Endothelial cell of umbilical vein (primary cell): ENCODE results near the gene FANCD2. TPM values are rescaled to one million over a fixed set of nuclear protein-coding genes. Genes with fewer than 3 reads are reported as not detected.
A peak's percentile ranks its signal among the peaks of the same experiment; 100 is the strongest.

Source experiments
- BruUV-seq: library from RNA; stranded (reverse); fragments of 400-500 nt; replicated peaks from 2 replicates; lab custom pipeline; 2021; lab: Mats Ljungman, UMichigan
- CTCF ChIA-PET: fragments of 300-600, 350-600 bp; sonication (Branson Sonifier 250); formaldehyde crosslinking; loops from one replicate; lab custom pipeline; 2021; ENCODE audit warnings: antibody characterized with exemption, inconsistent platforms; lab: Charles Lee
- POLR2A ChIA-PET: fragments of 300-600, 350-600 bp; sonication (Branson Sonifier 250); formaldehyde crosslinking; loops from one replicate; lab custom pipeline; 2021; ENCODE audit warnings: antibody characterized with exemption, inconsistent platforms; lab: Charles Lee
- DNase-seq: peaks from one replicate; pipeline ENCODE4 v3.0.0-alpha.2; 2011; ENCODE audit warnings: low read depth, low spot score
- FAIRE-seq: peaks from 2 replicates; lab custom pipeline; 2011; peaks lifted over from hg19 to GRCh38; lab: Jason Lieb, UNC
- H2AFZ ChIP-seq: 2 replicates; pipeline ENCODE4 v1.6.0; 2012; ENCODE audit warnings: low read depth, low read length, control low read depth, inconsistent platforms
- H3K27ac ChIP-seq: 2 replicates; pipeline ENCODE4 v1.5.1; 2011; ENCODE audit warnings: low read depth, mild to moderate bottlenecking, control low read depth, low read length, moderate library complexity; ENCODE audit not compliant: insufficient read depth
- H3K27me3 ChIP-seq, 2 experiments: 2 replicates each; pipeline versions ENCODE4 v1.6.0 to v1.6.1; 2011; ENCODE audit warnings: low read length in 2 of 2, mixed read lengths in 1 of 2; ENCODE audit not compliant: control insufficient read depth in 2 of 2, insufficient read depth in 2 of 2
- H3K36me3 ChIP-seq, 2 experiments: 2 replicates in 1 of 2; 3 replicates in 1 of 2; pipeline ENCODE4 v1.5.1; 2011; ENCODE audit warnings: low read length in 2 of 2, mild to moderate bottlenecking in 1 of 2, moderate library complexity in 1 of 2; ENCODE audit not compliant: control insufficient read depth in 2 of 2, insufficient read depth in 2 of 2; ENCODE audit errors: extremely low read depth in 1 of 2
- H3K4me1 ChIP-seq: 3 replicates; pipeline ENCODE4 v1.5.1; 2011; ENCODE audit warnings: mild to moderate bottlenecking, low read length; ENCODE audit not compliant: control insufficient read depth, insufficient read depth; ENCODE audit errors: extremely low read depth
- H3K4me2 ChIP-seq: 2 replicates; pipeline ENCODE4 v1.6.1; 2011; ENCODE audit warnings: low read length, control low read depth, mixed read lengths; ENCODE audit not compliant: insufficient read depth
- H3K4me3 ChIP-seq, 3 experiments: fragments of 200-600 bp in 1 of 3; sonication (generic), shearing (Covaris generic) in 1 of 3; replicated peaks in 1 of 3; 2 replicates each; pipeline ENCODE4 v1.5.1; 2011 to 2016; ENCODE audit warnings: control low read depth in 3 of 3, low read length in 3 of 3, mild to moderate bottlenecking in 2 of 3, inconsistent platforms in 1 of 3, low read depth in 1 of 3, moderate library complexity in 1 of 3; ENCODE audit not compliant: insufficient read depth in 1 of 3
- H3K79me2 ChIP-seq: 2 replicates; pipeline ENCODE4 v1.6.0; 2012; ENCODE audit warnings: low read length, inconsistent platforms; ENCODE audit not compliant: control insufficient read depth, insufficient read depth
- H3K9ac ChIP-seq: replicated peaks from 2 replicates; pipeline ENCODE3; 2011; ENCODE audit warnings: low read length, control low read depth; ENCODE audit not compliant: insufficient read depth; ENCODE audit errors: extremely low read depth
- H3K9me1 ChIP-seq: replicated peaks from 3 replicates; pipeline ENCODE4 v1.6.0; 2011; ENCODE audit warnings: mild to moderate bottlenecking, low read length; ENCODE audit not compliant: control insufficient read depth, insufficient read depth; ENCODE audit errors: extremely low read depth
- H3K9me3 ChIP-seq: replicated peaks from 2 replicates; pipeline ENCODE4 v1.5.1; 2012; ENCODE audit warnings: low read length, inconsistent platforms; ENCODE audit not compliant: control insufficient read depth, insufficient read depth
- H4K20me1 ChIP-seq: replicated peaks from 2 replicates; pipeline ENCODE3; 2011; ENCODE audit warnings: mild to moderate bottlenecking, low read length; ENCODE audit not compliant: control insufficient read depth, insufficient read depth; ENCODE audit errors: extremely low read depth
- CTCF ChIP-seq, 2 donors: IDR thresholded peaks; 1 replicate in 1 of 2; 2 replicates in 1 of 2; pipeline ENCODE4 v1.5.1; 2011; ENCODE audit warnings: low read length in 2 of 2, mild to moderate bottlenecking in 2 of 2, moderate library complexity in 2 of 2, control low read depth in 1 of 2, inconsistent platforms in 1 of 2, low read depth in 1 of 2; ENCODE audit not compliant: insufficient read depth in 1 of 2; ENCODE audit errors: extremely low read depth in 1 of 2
- FOS ChIP-seq: IDR thresholded peaks from 2 replicates; pipeline ENCODE4 v1.6.1; 2011; ENCODE audit warnings: mild to moderate bottlenecking, low read length, moderate library complexity, borderline replicate concordance; ENCODE audit not compliant: insufficient read depth
- JUN ChIP-seq: IDR thresholded peaks from 2 replicates; pipeline ENCODE4 v1.6.1; 2011; ENCODE audit warnings: borderline replicate concordance, low read depth; ENCODE audit not compliant: insufficient read length, insufficient read depth
- MYC ChIP-seq: IDR thresholded peaks from one replicate; pipeline ENCODE4 v1.6.1; 2011; ENCODE audit warnings: mild to moderate bottlenecking, low read depth, low read length
- POLR2AphosphoS5 ChIP-seq: IDR thresholded peaks from 2 replicates; pipeline ENCODE4 v1.6.1; 2012; ENCODE audit warnings: low read depth, mild to moderate bottlenecking, control low read depth, low read length, moderate library complexity; ENCODE audit not compliant: insufficient read depth
- dilution Hi-C: fragments of 300-500 bp; cut with MboI; formaldehyde crosslinking; loops from one replicate; pipeline ENCODE4 v1.15.0; 2019; ENCODE audit warnings: low sequenced_read_pairs; ENCODE audit not compliant: extremely low pct_ligation_motif_present
- intact Hi-C: fragments of 100-400 bp; cut with micrococcal nuclease; formaldehyde crosslinking; loops from one replicate; pipeline ENCODE4 v1.10.0; 2022
- polyA plus RNA-seq, 4 experiments: library from polyadenylated mRNA; depleted of rRNA in 3 of 4; stranded (reverse) in 3 of 4; unstranded in 1 of 4; fragments of >200 nt; gene quantifications; 2 replicates each; pipeline versions ENCODE4 v1.2.1 to v1.2.3, GENCODE V29; 2011 to 2012; ENCODE audit warnings: missing spikeins in 1 of 4
- total RNA-seq: library from RNA; stranded (reverse); gene quantifications from 2 replicates; pipeline ENCODE4 v1.2.3, GENCODE V29; 2021

Gene FANCD2
- total and polyA plus RNA-seq, 2 donors (not counting 3 experiments of a cell fraction or from before 2014, with no cell fraction given) = 8.2 to 26.8 TPM

DNA sequence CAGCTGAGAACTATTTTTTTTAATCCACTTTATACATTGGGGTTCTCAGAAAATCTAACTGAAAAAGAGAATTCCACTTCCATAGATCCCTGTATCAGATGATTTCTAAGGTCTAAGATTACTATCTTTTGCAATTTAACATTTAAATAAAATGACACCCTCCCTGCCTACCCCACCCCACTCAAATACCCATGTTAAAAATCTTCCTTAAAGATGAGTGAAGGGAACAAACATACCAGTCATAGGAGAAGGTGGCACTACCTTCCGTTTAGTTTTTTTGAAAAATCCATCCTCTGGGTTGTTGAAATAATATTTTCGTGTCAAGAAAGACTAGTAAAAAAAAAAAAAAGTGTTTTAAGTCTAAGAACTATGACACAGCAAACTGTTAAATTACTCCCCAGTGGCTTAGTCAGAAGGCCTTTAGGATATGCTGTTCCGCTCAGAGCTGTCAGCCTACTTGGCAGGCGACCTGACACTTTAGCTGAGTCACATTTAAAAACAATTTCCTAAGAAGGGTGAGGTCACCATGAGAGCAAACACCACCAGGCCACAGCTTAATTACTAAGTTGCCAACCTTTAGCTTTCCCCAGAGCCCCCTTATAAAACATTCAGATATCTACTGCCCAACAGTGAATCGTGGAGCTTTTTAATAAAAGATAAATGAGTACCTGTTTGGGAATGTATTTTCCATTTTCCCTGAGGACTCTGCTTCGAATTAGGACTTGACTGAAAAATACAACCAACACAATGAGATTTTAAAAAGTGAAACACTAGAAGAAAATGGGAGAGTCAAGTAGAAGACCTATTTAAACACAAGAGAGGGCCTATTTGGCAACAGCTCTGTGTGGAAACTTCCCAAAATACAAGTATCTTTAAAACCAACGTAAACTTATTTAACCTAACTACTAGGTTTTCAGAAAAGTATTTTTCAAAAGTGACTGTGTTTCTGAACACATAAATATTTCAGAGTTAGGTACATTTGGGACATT is 49.2 kb upstream of the FANCD2 start:
- intact Hi-C loops = loop anchor here (2.0 kb wide), 1 partner anchor 252 kb away; no protein-coding TSS in a partner anchor

More for the DNA sequence above, 49.2 kb upstream of the FANCD2 start:
- Histone ChIP-seq H3K79me2 (peaks cover 12% of the 10 kb centered on the region), H3K9me1 (no peaks in the 10 kb centered on the region), H3K36me3 (peaks cover 9 to 11% of the 10 kb centered on the region in 2 experiments), H3K27ac (peak overlapping the region; percentile 94), H3K9ac (peak overlapping the region; percentile 70), H3K4me3 (no peak overlapping the region), H3K4me1 (peaks cover 18% of the 10 kb centered on the region), H4K20me1 (no peaks in the 10 kb centered on the region), H3K9me3 (no peaks in the 10 kb centered on the region), H3K27me3 (no peaks in the 10 kb centered on the region), H3K4me2 (peak overlapping the region; percentile 62), H2AFZ (no peak overlapping the region)
- peak; percentile 96 for DNase-seq
- FAIRE-seq = peak; percentile 98
- TF ChIP-seq POLR2AphosphoS5 (peak; percentile 81), CTCF (IDR thresholded peaks at IDR 0.05; ENCODE audit: extremely low read depth in 1 of 2, insufficient read depth in 1 of 2, low read depth in 1 of 2, low read length in 2 of 2) (no peak), FOS (peak; percentile 93), MYC (no peak), JUN (peak; percentile 91)
- dilution Hi-C loops = no loop called here
- BruUV-seq = TSS peak; percentile 100
- ChIA-PET POLR2A (interaction anchor here (0.7 to 1.3 kb wide), 3 partner anchors 10 to 215 kb away, joined by 5 read pairs; partner anchors contain the start of gene EMC3), CTCF (interaction anchor here (0.9 to 2.0 kb wide), 7 partner anchors 10 to 46 kb away, joined by 3 to 17 read pairs (median 3); partner anchors contain the start of gene EMC3)
